GM18499 (cell line): ENCODE results near the gene SNX25.
"Not testable (repeated sequence)": the region's sequence is repeated elsewhere in the genome, so short reads cannot be mapped to it uniquely, and the experiment has no call there.

Experiments used
- ATAC-seq: cut with Tn5 transposase; IDR thresholded peaks from one replicate; pipeline ENCODE4 v1.9.1; 2021; ENCODE audit warnings: moderate number of reproducible peaks; ENCODE audit not compliant: insufficient read depth, unreplicated experiment

Gene SNX25

DNA sequence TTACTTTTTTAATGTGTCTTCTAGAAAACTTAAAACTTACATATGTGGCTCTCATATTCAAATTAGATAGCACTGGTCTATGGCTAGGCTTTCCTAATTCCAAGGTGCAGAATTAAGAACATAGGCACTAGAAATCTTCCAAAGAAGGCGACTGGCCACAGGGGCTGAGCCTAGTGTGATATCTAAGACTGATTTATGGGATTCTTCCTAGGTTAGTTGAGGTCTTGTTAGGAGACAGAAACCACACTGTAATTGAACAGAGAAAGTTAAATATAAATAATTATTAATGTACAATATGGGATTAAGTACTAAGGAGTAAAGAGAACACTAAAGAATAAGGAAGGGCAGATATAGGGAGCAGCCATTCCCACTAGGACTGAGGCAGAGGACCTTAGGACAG is 48.3 kb downstream of the SNX25 start:
- ATAC-seq: no peak

GRCh38 chr4:185258741-185259140 is 49.3 kb downstream of the SNX25 start:
- ATAC-seq: not testable (repeated sequence)

- no peak for ATAC-seq
These were observed 50.3 kb downstream of the SNX25 start for GRCh38 chr4:185259719-185260118.

- ATAC-seq: no peak
These were observed 52.5 kb downstream of the SNX25 start for GRCh38 chr4:185261946-185262345.

GRCh38 chr4:185263419-185263818 is 54.0 kb downstream of the SNX25 start:
- ATAC-seq: peak; percentile 58

DNA sequence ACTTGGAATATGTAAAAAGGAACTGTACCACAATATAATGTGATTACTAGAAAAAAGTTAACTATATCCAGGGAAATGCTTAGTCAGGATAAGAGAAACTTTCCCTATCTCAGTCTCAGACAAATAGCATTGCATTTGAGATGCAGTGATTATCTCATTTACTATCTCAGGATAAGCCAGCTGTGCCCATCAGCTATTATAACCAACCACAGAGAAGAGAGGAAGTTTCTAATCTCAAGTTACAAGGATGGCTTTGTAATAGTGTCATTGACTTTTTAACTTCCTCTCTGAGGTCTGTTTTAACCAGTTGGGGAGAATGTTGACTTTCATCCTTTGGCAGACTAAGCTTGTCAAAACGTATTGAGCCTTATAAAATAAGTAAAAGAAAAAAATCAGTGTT is 56.5 kb downstream of the SNX25 start:
- peak; percentile 65 for ATAC-seq

DNA sequence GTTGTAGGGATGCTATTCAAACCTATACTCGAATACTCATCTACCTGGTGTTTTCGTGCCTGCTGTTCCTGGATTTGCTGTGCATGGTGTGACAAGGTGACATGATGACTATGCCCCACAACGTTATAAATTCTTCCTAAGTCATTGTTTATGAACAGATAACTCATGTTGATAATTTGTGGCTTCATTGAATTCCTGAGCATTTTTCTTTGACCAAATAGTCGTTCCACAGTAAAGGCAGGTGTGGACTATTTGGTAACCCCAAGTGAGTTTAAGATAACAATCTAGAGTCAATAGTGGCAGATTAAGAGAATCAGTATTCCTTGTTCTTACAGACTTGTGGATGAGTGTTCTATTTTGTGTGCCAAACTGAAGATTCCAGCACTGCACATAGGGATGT is 59.9 kb downstream of the SNX25 start:
- ATAC-seq: no peak

- ATAC-seq: no peak
These were observed 60.6 kb downstream of the SNX25 start for GRCh38 chr4:185270037-185270436.

GRCh38 chr4:185270885-185271284 is 61.5 kb downstream of the SNX25 start:
- ATAC-seq: no peak

GRCh38 chr4:185272245-185272644 is 62.8 kb downstream of the SNX25 start:
- ATAC-seq: no peak

DNA sequence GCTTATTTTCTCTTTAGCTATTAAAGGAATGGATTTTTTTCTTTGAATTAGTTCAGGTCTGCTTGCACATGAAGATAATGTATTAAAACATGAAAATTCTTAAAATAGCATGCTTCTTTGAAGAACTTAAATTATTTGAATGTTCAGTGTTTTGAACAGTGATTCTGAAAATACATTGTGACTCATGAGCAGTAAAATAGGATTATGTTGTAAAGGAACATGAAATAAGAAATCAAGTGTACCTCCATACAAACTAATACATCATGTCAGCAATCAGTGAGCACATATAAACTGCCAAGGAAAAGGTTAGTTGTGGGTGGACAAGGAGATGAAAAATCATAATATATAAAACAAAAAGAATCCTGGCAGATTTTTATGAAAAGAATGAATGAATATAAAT is 66.1 kb downstream of the SNX25 start:
- ATAC-seq: no peak

DNA sequence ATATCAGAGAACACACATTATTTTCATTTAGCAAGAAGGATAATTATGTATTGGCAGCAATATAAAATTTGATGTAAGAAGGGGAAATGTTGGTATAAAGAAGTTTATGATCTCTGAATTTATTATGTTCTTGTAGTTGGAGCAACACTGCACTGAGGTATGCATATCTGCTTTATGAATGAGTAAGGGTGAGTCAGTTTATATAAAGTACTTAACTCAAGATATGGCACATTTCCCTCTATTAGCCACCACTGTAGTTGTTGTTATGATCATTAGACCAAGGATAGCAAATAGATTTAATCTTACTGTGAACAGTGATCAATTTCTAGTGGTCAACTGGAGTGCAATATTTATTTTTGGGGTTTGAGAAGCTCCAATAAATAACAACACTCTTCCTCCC is 66.6 kb downstream of the SNX25 start:
- ATAC-seq: no peak

DNA sequence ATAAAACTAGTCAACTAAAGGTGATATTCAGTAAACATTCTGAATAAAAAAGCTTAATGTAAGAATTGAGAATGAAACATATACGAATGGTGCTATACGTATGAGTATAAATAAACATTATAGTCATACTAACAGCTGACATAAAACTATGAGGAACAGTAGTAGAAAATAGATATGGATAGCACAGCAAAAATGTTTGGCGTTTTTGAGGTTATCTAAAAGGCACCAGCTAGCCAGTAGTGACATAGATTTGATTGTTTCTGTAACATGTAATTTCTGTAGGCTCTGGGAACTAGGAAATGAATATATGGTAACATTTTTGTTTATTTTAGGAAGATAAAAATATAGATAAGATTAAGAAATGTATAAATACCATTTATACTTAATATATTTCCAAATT is 69.3 kb downstream of the SNX25 start:
- no peak for ATAC-seq

- ATAC-seq: no peak
These were observed 71.2 kb downstream of the SNX25 start for GRCh38 chr4:185280608-185281007.

- ATAC-seq: no peak
These were observed 73.6 kb downstream of the SNX25 start for GRCh38 chr4:185282968-185283367.

DNA sequence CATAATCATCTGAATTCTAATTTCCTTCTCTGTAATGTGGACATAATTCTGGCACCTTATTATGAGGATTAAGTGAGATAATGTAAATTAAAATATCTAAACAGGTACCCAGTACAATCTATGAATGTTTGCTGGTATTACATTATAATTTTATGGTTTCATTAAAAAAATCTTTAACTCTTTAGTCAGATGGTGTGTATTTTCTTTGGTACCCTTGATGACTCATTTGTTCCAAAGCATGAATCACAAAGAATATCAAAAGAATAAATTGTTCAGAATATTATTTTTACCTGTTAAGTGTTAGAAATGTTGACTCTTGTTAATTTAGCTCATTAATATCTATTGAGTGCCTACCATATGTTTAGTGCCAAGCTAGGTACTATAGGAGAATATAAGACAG is 74.3 kb downstream of the SNX25 start:
- ATAC-seq: no peak

GRCh38 chr4:185285632-185286393 is 76.4 kb downstream of the SNX25 start:
- ATAC-seq: no peak

GRCh38 chr4:185286571-185286970 is 77.2 kb downstream of the SNX25 start:
- no peak for ATAC-seq

GRCh38 chr4:185287031-185287430 is 77.6 kb downstream of the SNX25 start:
- ATAC-seq: no peak

DNA sequence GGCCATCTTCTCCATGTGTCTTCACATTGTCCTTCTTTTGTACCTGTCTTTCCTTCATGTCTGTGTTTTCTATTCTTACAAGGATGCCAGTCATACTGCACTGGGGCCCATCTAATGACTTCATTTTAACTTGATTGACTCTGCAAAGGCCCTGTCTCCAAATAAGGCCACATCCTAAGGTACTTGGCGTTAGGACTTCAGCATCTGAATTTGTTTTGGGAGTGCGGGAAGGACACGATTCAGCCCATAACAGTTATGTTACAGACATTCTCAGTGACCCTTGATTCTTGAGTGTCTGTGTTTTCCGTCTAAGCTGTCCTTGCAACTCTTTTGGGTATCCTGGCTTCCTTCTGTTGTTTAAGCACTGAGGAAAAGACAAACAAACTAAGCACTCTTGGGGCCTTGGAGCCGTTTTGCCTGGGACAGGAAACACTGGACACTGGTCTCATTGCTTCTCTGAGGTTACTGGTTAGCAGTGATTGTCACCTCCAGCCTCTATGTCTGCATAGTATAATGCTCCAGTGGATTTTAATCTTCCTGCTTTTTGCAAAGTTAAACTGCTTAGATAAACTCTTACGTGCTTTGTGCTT is 80.7 kb downstream of the SNX25 start:
- no peak for ATAC-seq

- no peak for ATAC-seq
These were observed 81.3 kb downstream of the SNX25 start for GRCh38 chr4:185290656-185291055.

- no peak for ATAC-seq
These were observed 83.8 kb downstream of the SNX25 start for GRCh38 chr4:185293202-185293601.
